Sigmoid colon (tissue), 7 donors: ENCODE measurements around the gene KRTAP6-2. TPM values are rescaled to one million over a fixed set of nuclear protein-coding genes. Genes with fewer than 3 reads are reported as not detected.

Experiments used
- DNase-seq: peaks from one replicate; pipeline ENCODE4 v3.0.0-alpha.2; 2019
- H3K27ac ChIP-seq, 4 donors: fragments of 200-600 bp; sonication (generic); one replicate each; pipeline ENCODE4 v1.5.1; 2016 to 2019; ENCODE audit warnings: mild to moderate bottlenecking in 1 of 4
- H3K27me3 ChIP-seq, 3 donors: fragments of 200-600 bp; sonication (generic); one replicate each; pipeline ENCODE4 v1.5.1; 2019; ENCODE audit warnings: mild to moderate bottlenecking in 1 of 3
- H3K36me3 ChIP-seq, 4 donors: fragments of 200-600 bp; sonication (generic); one replicate each; pipeline ENCODE4 v1.5.1; 2016 to 2019
- H3K4me1 ChIP-seq, 4 donors: fragments of 200-600 bp; sonication (generic); one replicate each; pipeline ENCODE4 v1.5.1; 2017 to 2019
- H3K4me3 ChIP-seq, 4 donors: fragments of 200-600 bp; sonication (generic); one replicate each; pipeline ENCODE4 v1.5.1; 2017 to 2019; ENCODE audit warnings: mild to moderate bottlenecking in 2 of 4, moderate library complexity in 1 of 4
- H3K9me3 ChIP-seq, 4 donors: fragments of 200-600 bp in 3 of 4; sonication (generic) in 3 of 4; one replicate each; pipeline versions ENCODE4 v1.5.1 to v1.6.1; 2013 to 2019
- EP300 ChIP-seq, 4 donors: sonication (generic); formaldehyde crosslinking; IDR thresholded peaks; one replicate each; pipeline ENCODE4 v1.6.1; 2017; ENCODE audit warnings: antibody characterized with exemption in 4 of 4
- POLR2A ChIP-seq, 2 donors: fragments of 450-650 bp; IDR thresholded peaks; one replicate each; pipeline ENCODE4 v1.6.1; 2016; ENCODE audit warnings: antibody characterized with exemption in 2 of 2, mild to moderate bottlenecking in 2 of 2, moderate library complexity in 2 of 2
- POLR2AphosphoS5 ChIP-seq, 4 donors: sonication (generic); formaldehyde crosslinking; IDR thresholded peaks; one replicate each; pipeline ENCODE4 v1.6.1; 2017; ENCODE audit warnings: antibody characterized with exemption in 4 of 4
- WGBS, 2 donors: extraction: QIAGEN DNeasy Blood & Tissue Kit; methylation state at CpG; one replicate each; pipeline ENCODE4 v1.1.7; 2013; 5-methylcytosine and 5-hydroxymethylcytosine counted together
- intact Hi-C: fragments of 100-400 bp; cut with DNase I; formaldehyde crosslinking; loops from one replicate; pipeline ENCODE4 v1.15.1; 2023
- polyA plus RNA-seq, 3 donors: library from polyadenylated mRNA; stranded (reverse); fragments of 200-250 nt; gene quantifications; one replicate each; pipeline ENCODE4 v1.2.3, GENCODE V29; 2013
- small RNA-seq, 3 donors: library from RNA; depleted of rRNA; stranded (forward); fragments of <200 nt; gene quantifications; one replicate each; pipeline ENCODE3, GENCODE V24; 2016
- total RNA-seq, 4 donors: library from RNA; depleted of rRNA; stranded (reverse); fragments of >200 nt; gene quantifications; one replicate each; pipeline ENCODE4 v1.1.0, GENCODE V29; 2016
- TF ChIP-seq, protein P1 (sequence below), 4 experiments: fragments of 450-650 bp in 3 of 4; fragments of 200-600 bp in 1 of 4; IDR thresholded peaks; one replicate each; pipeline ENCODE4 v1.5.1; 2016 to 2019; ENCODE audit warnings: antibody characterized with exemption in 4 of 4, mild to moderate bottlenecking in 3 of 4, moderate library complexity in 2 of 4
- donor health status: healthy with polysubstance abuse.
- donor health status: Bipolar disorder and iron deficiency.
- donor health status: healthy.

Gene KRTAP6-2
- total and polyA plus RNA-seq, 7 donors: not detected

DNA sequence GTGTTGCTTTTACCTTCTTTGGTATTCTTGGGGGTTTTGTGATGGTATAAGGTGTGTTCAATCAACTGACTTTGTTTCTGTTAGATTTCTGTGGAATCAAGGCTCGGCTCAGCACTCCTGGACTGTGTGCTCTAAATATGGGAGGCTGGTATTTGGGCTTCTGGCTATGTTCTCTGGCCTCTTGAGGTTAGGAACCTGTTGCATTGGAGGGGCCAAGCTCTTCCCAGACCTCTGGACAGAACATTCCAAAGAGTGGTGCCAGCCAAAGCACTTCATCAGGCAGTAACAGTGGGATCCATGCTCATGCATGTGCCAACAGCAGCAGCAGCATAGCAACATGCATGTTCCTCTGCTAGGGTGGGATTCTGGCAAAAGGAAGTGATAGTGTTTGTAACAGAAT lies 45.9 kb downstream of the KRTAP6-2 start:
- H3K27me3 ChIP-seq: no peaks in the 10 kb centered on the region
- H3K4me3 ChIP-seq: no peak overlapping the region
- no peaks in the 10 kb centered on the region for H3K36me3 ChIP-seq
- 23 to 54% methylated on average over 1 of the region's 1 CpG for WGBS, 2 donors
- no peak for TF ChIP-seq POLR2AphosphoS5 (IDR thresholded peaks at IDR 0.05)
- TF ChIP-seq EP300 (IDR thresholded peaks at IDR 0.05): no peak
- TF ChIP-seq, protein P1, sequence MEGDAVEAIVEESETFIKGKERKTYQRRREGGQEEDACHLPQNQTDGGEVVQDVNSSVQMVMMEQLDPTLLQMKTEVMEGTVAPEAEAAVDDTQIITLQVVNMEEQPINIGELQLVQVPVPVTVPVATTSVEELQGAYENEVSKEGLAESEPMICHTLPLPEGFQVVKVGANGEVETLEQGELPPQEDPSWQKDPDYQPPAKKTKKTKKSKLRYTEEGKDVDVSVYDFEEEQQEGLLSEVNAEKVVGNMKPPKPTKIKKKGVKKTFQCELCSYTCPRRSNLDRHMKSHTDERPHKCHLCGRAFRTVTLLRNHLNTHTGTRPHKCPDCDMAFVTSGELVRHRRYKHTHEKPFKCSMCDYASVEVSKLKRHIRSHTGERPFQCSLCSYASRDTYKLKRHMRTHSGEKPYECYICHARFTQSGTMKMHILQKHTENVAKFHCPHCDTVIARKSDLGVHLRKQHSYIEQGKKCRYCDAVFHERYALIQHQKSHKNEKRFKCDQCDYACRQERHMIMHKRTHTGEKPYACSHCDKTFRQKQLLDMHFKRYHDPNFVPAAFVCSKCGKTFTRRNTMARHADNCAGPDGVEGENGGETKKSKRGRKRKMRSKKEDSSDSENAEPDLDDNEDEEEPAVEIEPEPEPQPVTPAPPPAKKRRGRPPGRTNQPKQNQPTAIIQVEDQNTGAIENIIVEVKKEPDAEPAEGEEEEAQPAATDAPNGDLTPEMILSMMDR (IDR thresholded peaks at IDR 0.05): no peak
- no peak for TF ChIP-seq POLR2A (IDR thresholded peaks at IDR 0.05)
- no peaks in the 10 kb centered on the region for H3K4me1 ChIP-seq
- DNase-seq: no peak
- H3K9me3 ChIP-seq: peaks cover 0 to 5% (median 0%) of the 10 kb centered on the region in 4 donors
- intact Hi-C loops: no loop called here
- H3K27ac ChIP-seq: no peak overlapping the region

Small RNA genes within 50 kb of the gene (small RNA-seq; reads per million reads assigned to genes)
- 0 reads per million in 3 donors for gene KRTAP20-1
- 0 reads per million in 3 donors for gene KRTAP20-3
- 0 reads per million in 3 donors for gene KRTAP20-4
- gene KRTAP22-1: 0 reads per million in 3 donors
- 0 reads per million in 3 donors for gene KRTAP22-2

Other genes starting within 250 kb of the KRTAP6-2 start
- gene KRTAP13-2, start 226.6 kb downstream of the KRTAP6-2 start, total RNA-seq: not detected
- gene KRTAP13-2, start 226.6 kb downstream of the KRTAP6-2 start, polyA plus RNA-seq: 1 to 10 TPM; 1.8 to 6.0 (median 2.4) TPM
- gene KRTAP13-1, start 202.9 kb downstream of the KRTAP6-2 start, total RNA-seq: not detected
- gene KRTAP13-1, start 202.9 kb downstream of the KRTAP6-2 start, polyA plus RNA-seq: not detected
- not detected for gene KRTAP13-3, start 173.0 kb downstream of the KRTAP6-2 start, total RNA-seq
- not detected for gene KRTAP13-3, start 173.0 kb downstream of the KRTAP6-2 start, polyA plus RNA-seq
- not detected for gene KRTAP13-4, start 168.7 kb downstream of the KRTAP6-2 start, total RNA-seq
- gene KRTAP13-4, start 168.7 kb downstream of the KRTAP6-2 start, polyA plus RNA-seq: not detected
- gene KRTAP15-1, start 158.6 kb downstream of the KRTAP6-2 start, total RNA-seq: not detected
- gene KRTAP15-1, start 158.6 kb downstream of the KRTAP6-2 start, polyA plus RNA-seq: not detected
- not detected for gene KRTAP19-1, start 118.5 kb downstream of the KRTAP6-2 start, total RNA-seq
- not detected for gene KRTAP19-1, start 118.5 kb downstream of the KRTAP6-2 start, polyA plus RNA-seq
- gene KRTAP19-2, start 111.5 kb downstream of the KRTAP6-2 start, total RNA-seq: not detected
- gene KRTAP19-2, start 111.5 kb downstream of the KRTAP6-2 start, polyA plus RNA-seq: not detected
- gene KRTAP19-3, start 106.9 kb downstream of the KRTAP6-2 start, total RNA-seq: not detected
- not detected for gene KRTAP19-3, start 106.9 kb downstream of the KRTAP6-2 start, polyA plus RNA-seq
- gene KRTAP19-4, start 101.7 kb downstream of the KRTAP6-2 start, total RNA-seq: not detected
- gene KRTAP19-4, start 101.7 kb downstream of the KRTAP6-2 start, polyA plus RNA-seq: not detected
- gene KRTAP19-5, start 96.8 kb downstream of the KRTAP6-2 start, total RNA-seq: not detected
- gene KRTAP19-5, start 96.8 kb downstream of the KRTAP6-2 start, polyA plus RNA-seq: not detected
- not detected for gene KRTAP19-6, start 57.0 kb downstream of the KRTAP6-2 start, total RNA-seq
- gene KRTAP19-6, start 57.0 kb downstream of the KRTAP6-2 start, polyA plus RNA-seq: not detected
- not detected for gene KRTAP19-7, start 37.6 kb downstream of the KRTAP6-2 start, total RNA-seq
- not detected for gene KRTAP19-7, start 37.6 kb downstream of the KRTAP6-2 start, polyA plus RNA-seq
- not detected for gene KRTAP22-2, start 8.5 kb downstream of the KRTAP6-2 start, total RNA-seq
- gene KRTAP22-2, start 8.5 kb downstream of the KRTAP6-2 start, polyA plus RNA-seq: not detected
- not detected for gene KRTAP6-3, start 6.5 kb downstream of the KRTAP6-2 start, total RNA-seq
- not detected for gene KRTAP6-3, start 6.5 kb downstream of the KRTAP6-2 start, polyA plus RNA-seq
- not detected for gene KRTAP22-1, start 2.2 kb upstream of the KRTAP6-2 start, total RNA-seq
- not detected for gene KRTAP22-1, start 2.2 kb upstream of the KRTAP6-2 start, polyA plus RNA-seq
- gene KRTAP6-1, start 15.0 kb upstream of the KRTAP6-2 start, total RNA-seq: not detected
- not detected for gene KRTAP6-1, start 15.0 kb upstream of the KRTAP6-2 start, polyA plus RNA-seq
- gene KRTAP20-1, start 17.5 kb upstream of the KRTAP6-2 start, total RNA-seq: not detected
- gene KRTAP20-1, start 17.5 kb upstream of the KRTAP6-2 start, polyA plus RNA-seq: not detected
- gene KRTAP20-4, start 21.7 kb upstream of the KRTAP6-2 start, total RNA-seq: not detected
- not detected for gene KRTAP20-4, start 21.7 kb upstream of the KRTAP6-2 start, polyA plus RNA-seq
- not detected for gene KRTAP20-2, start 36.3 kb upstream of the KRTAP6-2 start, total RNA-seq
- gene KRTAP20-2, start 36.3 kb upstream of the KRTAP6-2 start, polyA plus RNA-seq: not detected
- not detected for gene KRTAP20-3, start 44.0 kb upstream of the KRTAP6-2 start, total RNA-seq
- gene KRTAP20-3, start 44.0 kb upstream of the KRTAP6-2 start, polyA plus RNA-seq: not detected
- gene KRTAP21-3, start 119.9 kb upstream of the KRTAP6-2 start, total RNA-seq: not detected
- not detected for gene KRTAP21-3, start 119.9 kb upstream of the KRTAP6-2 start, polyA plus RNA-seq
- not detected for gene KRTAP21-2, start 148.4 kb upstream of the KRTAP6-2 start, total RNA-seq
- gene KRTAP21-2, start 148.4 kb upstream of the KRTAP6-2 start, polyA plus RNA-seq: not detected
- not detected for gene KRTAP21-1, start 156.5 kb upstream of the KRTAP6-2 start, total RNA-seq
- not detected for gene KRTAP21-1, start 156.5 kb upstream of the KRTAP6-2 start, polyA plus RNA-seq
- gene KRTAP8-1, start 214.4 kb upstream of the KRTAP6-2 start, total RNA-seq: not detected
- gene KRTAP8-1, start 214.4 kb upstream of the KRTAP6-2 start, polyA plus RNA-seq: not detected
- not detected for gene KRTAP7-1, start 230.9 kb upstream of the KRTAP6-2 start, total RNA-seq
- gene KRTAP7-1, start 230.9 kb upstream of the KRTAP6-2 start, polyA plus RNA-seq: not detected